Measurements from ENCODE around the gene PACS2. TPM values are rescaled to one million over a fixed set of nuclear protein-coding genes. Genes with fewer than 3 reads are reported as not detected.

PACS2 gene
- total RNA-seq, 3 donors from 2014 or later (not counting 1 experiment from before 2014, with no cell fraction given), result 58.4 to 76.5 (median 69.2) TPM

- WGBS (ENCODE audit: insufficient coverage), result 96% methylated on average over 17 of the region's 17 CpGs
- intact Hi-C loops (cut with micrococcal nuclease), result no loop called here
Measured at GRCh38 chr14:105329411-105330150, 15.0 kb downstream of the PACS2 start.

GRCh38 chr14:105330491-105330895, 15.9 kb downstream of the PACS2 start:
- 61% methylated on average over 13 of the region's 13 CpGs for WGBS (ENCODE audit: insufficient coverage)
- no peaks in the 10 kb centered on the region for H3K27me3 ChIP-seq (ENCODE audit: control insufficient read depth, insufficient read depth, low read length)
- Mint-ChIP-seq H3K9me3 (no peaks in the 10 kb centered on the region), H3K4me1 (peaks cover 14 to 48% of the 10 kb centered on the region in 2 donors), H3K4me3 (no peak overlapping the region), H3K27ac (no peak overlapping the region), H3K27me3 (ENCODE audit: low read depth in 2 of 2) (no peaks in the 10 kb centered on the region), H3K36me3 (no peaks in the 10 kb centered on the region)
- intact Hi-C loops (cut with micrococcal nuclease), result no loop called here
- no peak overlapping the region for H3K4me3 ChIP-seq (ENCODE audit: low read length)
- ATAC-seq (no peak), DNase-seq (no peak)
- H3K36me3 ChIP-seq (ENCODE audit: control insufficient read depth, insufficient read depth, low read length), result no peaks in the 10 kb centered on the region
- no peak overlapping the region for H3K27ac ChIP-seq (ENCODE audit: low read length)
- H3K4me1 ChIP-seq (ENCODE audit: control insufficient read depth, insufficient read depth, low read length), result peaks cover 16% of the 10 kb centered on the region
- TF ChIP-seq CTCF (IDR thresholded peaks at IDR 0.05), result no peak
- no peaks in the 10 kb centered on the region for H3K9me3 ChIP-seq (ENCODE audit: control insufficient read depth, insufficient read depth, low read length)

More at GRCh38 chr14:105329411-105330150, 15.0 kb downstream of the PACS2 start:
- H3K27me3 ChIP-seq (ENCODE audit: control insufficient read depth, insufficient read depth, low read length), result no peaks in the 10 kb centered on the region
- Mint-ChIP-seq H3K27ac (no peak overlapping the region), H3K36me3 (no peaks in the 10 kb centered on the region), H3K27me3 (ENCODE audit: low read depth in 2 of 2) (no peaks in the 10 kb centered on the region), H3K4me1 (peaks cover 14 to 44% of the 10 kb centered on the region in 2 donors), H3K4me3 (no peak overlapping the region), H3K9me3 (no peaks in the 10 kb centered on the region)
- TF ChIP-seq CTCF (IDR thresholded peaks at IDR 0.05), result no peak
- no peaks in the 10 kb centered on the region for H3K36me3 ChIP-seq (ENCODE audit: control insufficient read depth, insufficient read depth, low read length)
- ATAC-seq, result no peak
- H3K4me3 ChIP-seq (ENCODE audit: low read length), result no peak overlapping the region
- no peak for DNase-seq
- no peak overlapping the region for H3K27ac ChIP-seq (ENCODE audit: low read length)
- H3K4me1 ChIP-seq (ENCODE audit: control insufficient read depth, insufficient read depth, low read length), result peaks cover 16% of the 10 kb centered on the region
- H3K9me3 ChIP-seq (ENCODE audit: control insufficient read depth, insufficient read depth, low read length), result no peaks in the 10 kb centered on the region

GRCh38 chr14:105331575-105332349, 17.2 kb downstream of the PACS2 start:
- TF ChIP-seq CTCF (IDR thresholded peaks at IDR 0.05), result no peak
- no peak overlapping the region for H3K27ac ChIP-seq (ENCODE audit: low read length)
- Mint-ChIP-seq H3K27ac (peak overlapping the region in 1 of 2 donors; percentile 18), H3K4me1 (peaks cover 14 to 48% of the 10 kb centered on the region in 2 donors), H3K4me3 (no peak overlapping the region), H3K9me3 (no peaks in the 10 kb centered on the region), H3K27me3 (ENCODE audit: low read depth in 2 of 2) (no peaks in the 10 kb centered on the region), H3K36me3 (no peaks in the 10 kb centered on the region)
- 22% methylated on average over 8 of the region's 8 CpGs for WGBS (ENCODE audit: insufficient coverage)
- no peaks in the 10 kb centered on the region for H3K36me3 ChIP-seq (ENCODE audit: control insufficient read depth, insufficient read depth, low read length)
- ATAC-seq (no peak), DNase-seq (peak in 1 of 2 donors; percentile 26)
- no peaks in the 10 kb centered on the region for H3K27me3 ChIP-seq (ENCODE audit: control insufficient read depth, insufficient read depth, low read length)
- intact Hi-C loops (cut with micrococcal nuclease), result no loop called here
- no peaks in the 10 kb centered on the region for H3K9me3 ChIP-seq (ENCODE audit: control insufficient read depth, insufficient read depth, low read length)
- H3K4me3 ChIP-seq (ENCODE audit: low read length), result no peak overlapping the region
- peaks cover 16% of the 10 kb centered on the region for H3K4me1 ChIP-seq (ENCODE audit: control insufficient read depth, insufficient read depth, low read length)
